PC-9 (cell line): ENCODE data around the gene ZNF181. TPM values are rescaled to one million over a fixed set of nuclear protein-coding genes. Genes with fewer than 3 reads are reported as not detected.

Experiments used
- BruUV-seq: library from RNA; stranded (reverse); fragments of 400-500 nt; replicated peaks from 2 replicates; lab custom pipeline; 2021; lab: Mats Ljungman, UMichigan
- CTCF ChIA-PET: fragments of 300-600 bp; sonication (Branson Sonifier 250); formaldehyde crosslinking; loops from one replicate; lab custom pipeline; 2022; ENCODE audit warnings: antibody characterized with exemption; lab: Charles Lee
- POLR2A ChIA-PET: fragments of 300-600 bp; sonication (Branson Sonifier 250); formaldehyde crosslinking; loops from one replicate; lab custom pipeline; 2022; ENCODE audit warnings: antibody characterized with exemption; ENCODE audit not compliant: unreplicated experiment; lab: Charles Lee
- DNase-seq, 2 experiments: peaks; one replicate each; pipeline versions ENCODE4 v3.0.0 to v3.0.0-alpha.2; 2015 to 2022; ENCODE audit warnings: mixed read lengths in 1 of 2
- H2AFZ ChIP-seq: fragments of 200-600 bp; sonication (generic); 2 replicates; pipeline ENCODE4 v1.8.1; 2017; ENCODE audit warnings: antibody characterized with exemption
- H3F3A ChIP-seq: fragments of 200-600 bp; sonication (generic); 2 replicates; pipeline ENCODE4 v1.8.1; 2017; ENCODE audit warnings: antibody characterized with exemption, mild to moderate bottlenecking, low read depth; ENCODE audit not compliant: insufficient read depth
- H3K27ac ChIP-seq: fragments of 200-600 bp; sonication (generic); 2 replicates; pipeline ENCODE4 v1.6.1; 2016; ENCODE audit warnings: mixed run types
- H3K27me3 ChIP-seq: fragments of 200-600 bp; sonication (generic); 2 replicates; pipeline ENCODE4 v1.6.1; 2016; ENCODE audit warnings: low read depth, mixed run types; ENCODE audit not compliant: insufficient read depth
- H3K36me3 ChIP-seq: fragments of 200-600 bp; sonication (generic); 2 replicates; pipeline ENCODE4 v1.6.1; 2016; ENCODE audit warnings: low read depth, mixed run types
- H3K4me1 ChIP-seq: fragments of 200-600 bp; sonication (generic); replicated peaks from 2 replicates; pipeline ENCODE4 v1.6.1; 2016; ENCODE audit warnings: mixed run types; ENCODE audit not compliant: insufficient read depth
- H3K4me2 ChIP-seq: fragments of 200-600 bp; sonication (generic); 2 replicates; pipeline ENCODE4 v1.6.1; 2017; ENCODE audit warnings: mixed run types
- H3K4me3 ChIP-seq: fragments of 200-600 bp; sonication (generic); 2 replicates; pipeline ENCODE4 v1.6.1; 2016; ENCODE audit warnings: mixed run types
- H3K79me2 ChIP-seq: fragments of 200-600 bp; sonication (generic); 2 replicates; pipeline ENCODE4 v1.6.1; 2017; ENCODE audit warnings: low read depth, mixed run types
- H3K9me2 ChIP-seq: fragments of 200-600 bp; sonication (generic); 2 replicates; pipeline ENCODE4 v1.8.1; 2017; ENCODE audit warnings: mild to moderate bottlenecking; ENCODE audit not compliant: insufficient read depth
- H3K9me3 ChIP-seq: fragments of 200-600 bp; sonication (generic); 2 replicates; pipeline ENCODE4 v1.8.1; 2016; ENCODE audit warnings: low read depth; ENCODE audit not compliant: insufficient read depth
- H4K20me1 ChIP-seq: fragments of 200-600 bp; sonication (generic); 2 replicates; pipeline ENCODE4 v1.8.1; 2017; ENCODE audit not compliant: insufficient read depth
- CTCF ChIP-seq: fragments of 200-600 bp; sonication (generic); conservative IDR thresholded peaks from 2 replicates; pipeline ENCODE4 v1.6.1; 2017; ENCODE audit warnings: mixed run types, antibody characterized with exemption, mild to moderate bottlenecking, moderate library complexity
- EZH2 ChIP-seq: fragments of 200-600 bp; sonication (generic); IDR thresholded peaks from 2 replicates; pipeline ENCODE4 v1.8.0; 2017; ENCODE audit warnings: antibody characterized with exemption, low read depth
- intact Hi-C: fragments of 100-400 bp; cut with micrococcal nuclease; formaldehyde crosslinking; loops from one replicate; pipeline ENCODE4 v1.10.0; 2022; ENCODE audit not compliant: unreplicated experiment
- total RNA-seq: library from RNA; stranded (reverse); gene quantifications from 2 replicates; pipeline ENCODE4 v1.2.3, GENCODE V29; 2021

The ZNF181 gene
- total RNA-seq, 1 experiment from 2014 or later, result 4.7 TPM

GRCh38 chr19:34722353-34722752 lies 11.7 kb upstream of the ZNF181 start:
- Histone ChIP-seq H2AFZ (no peak overlapping the region), H3K27ac (no peak overlapping the region), H3K9me2 (no peaks in the 10 kb centered on the region), H3K27me3 (peaks cover 78% of the 10 kb centered on the region), H4K20me1 (no peaks in the 10 kb centered on the region), H3K4me1 (no peaks in the 10 kb centered on the region), H3F3A (no peaks in the 10 kb centered on the region), H3K9me3 (no peaks in the 10 kb centered on the region), H3K79me2 (no peaks in the 10 kb centered on the region), H3K36me3 (no peaks in the 10 kb centered on the region), H3K4me2 (no peak overlapping the region), H3K4me3 (no peak overlapping the region)
- BruUV-seq, result no TSS peak
- ChIA-PET POLR2A (no interaction called here), CTCF (no interaction called here)
- intact Hi-C loops, result no loop called here
- DNase-seq, result no peak
- TF ChIP-seq CTCF, result no peak
- no peak for TF ChIP-seq EZH2

GRCh38 chr19:34725400-34725799 lies 8.6 kb upstream of the ZNF181 start:
- no peaks in the 10 kb centered on the region for H4K20me1 ChIP-seq
- ChIA-PET POLR2A (no interaction called here), CTCF (no interaction called here)
- no peaks in the 10 kb centered on the region for H3K9me2 ChIP-seq
- no peaks in the 10 kb centered on the region for H3F3A ChIP-seq
- H3K4me3 ChIP-seq, result no peak overlapping the region
- no peak overlapping the region for H3K4me2 ChIP-seq
- no peak for TF ChIP-seq CTCF
- no peak for DNase-seq
- no peaks in the 10 kb centered on the region for H3K79me2 ChIP-seq
- intact Hi-C loops, result no loop called here
- H3K36me3 ChIP-seq, result no peaks in the 10 kb centered on the region
- H3K27me3 ChIP-seq, result peaks cover 68% of the 10 kb centered on the region
- BruUV-seq, result no TSS peak
- H2AFZ ChIP-seq, result no peak overlapping the region
- H3K4me1 ChIP-seq, result no peaks in the 10 kb centered on the region
- no peak overlapping the region for H3K27ac ChIP-seq
- no peaks in the 10 kb centered on the region for H3K9me3 ChIP-seq

GRCh38 chr19:34731019-34731829 lies 2.8 kb upstream of the ZNF181 start:
- Histone ChIP-seq H2AFZ (no peak overlapping the region), H3F3A (peaks cover 8% of the 10 kb centered on the region; the same call in 1 of the 2 replicates), H3K4me3 (no peak overlapping the region), H3K79me2 (no peaks in the 10 kb centered on the region), H3K27ac (no peak overlapping the region), H3K4me1 (peaks cover 8% of the 10 kb centered on the region), H3K27me3 (peaks cover 21% of the 10 kb centered on the region), H4K20me1 (no peaks in the 10 kb centered on the region), H3K36me3 (peaks cover 11% of the 10 kb centered on the region), H3K9me2 (no peaks in the 10 kb centered on the region), H3K9me3 (peaks cover 13% of the 10 kb centered on the region), H3K4me2 (no peak overlapping the region)
- no peak for TF ChIP-seq EZH2
- no peak for TF ChIP-seq CTCF
- ChIA-PET POLR2A (no interaction called here), CTCF (no interaction called here)
- no peak for DNase-seq
- intact Hi-C loops, result no loop called here
- no TSS peak for BruUV-seq
